LNCaP clone FGC (cell line): Measurements from ENCODE around the gene C11orf97.
"Not testable (repeated sequence)": the region's sequence is repeated elsewhere in the genome, so short reads cannot be mapped to it uniquely, and the experiment has no call there.

Source experiments
- DNase-seq: peaks from one replicate; pipeline ENCODE4 v3.0.0-alpha.2; 2011; ENCODE audit warnings: low read depth
- H3K4me3 ChIP-seq: 2 replicates; pipeline ENCODE4 v1.5.1; 2011; ENCODE audit warnings: mild to moderate bottlenecking, low read depth, low read length, control low read depth
- CTCF ChIP-seq: IDR thresholded peaks from 2 replicates; pipeline ENCODE4 v1.5.1; 2012; ENCODE audit warnings: mild to moderate bottlenecking; ENCODE audit not compliant: control insufficient read depth, insufficient read depth; ENCODE audit errors: extremely low read depth

C11orf97 gene

GRCh38 chr11:94567181-94567670 is 55.0 kb downstream of the C11orf97 start, which contains the start of gene PIWIL4:
PIWIL4 (plus strand) TSS chr11:94567368; CDS start chr11:94567519, 151 bp downstream.
- no peak for TF ChIP-seq CTCF
- DNase-seq: no peak
- H3K4me3 ChIP-seq: no peak within 1 kb of the TSS

- no peak overlapping the region for H3K4me3 ChIP-seq
- no peak for TF ChIP-seq CTCF
- no peak for DNase-seq
These were observed 55.9 kb downstream of the C11orf97 start for GRCh38 chr11:94568200-94568599.

- no peak for DNase-seq
- no peak overlapping the region for H3K4me3 ChIP-seq
- no peak for TF ChIP-seq CTCF
These were observed 56.5 kb downstream of the C11orf97 start for GRCh38 chr11:94568717-94569116.

- not testable (repeated sequence) for H3K4me3 ChIP-seq, DNase-seq
These were observed 60.7 kb downstream of the C11orf97 start for GRCh38 chr11:94572975-94573374.

GRCh38 chr11:94574193-94574961 is 62.1 kb downstream of the C11orf97 start:
- TF ChIP-seq CTCF: no peak
- no peak for DNase-seq
- no peak overlapping the region for H3K4me3 ChIP-seq

GRCh38 chr11:94576306-94576705 is 64.0 kb downstream of the C11orf97 start:
- TF ChIP-seq CTCF: no peak
- no peak for DNase-seq
- no peak overlapping the region for H3K4me3 ChIP-seq

- DNase-seq: no peak
- TF ChIP-seq CTCF: no peak
These were observed 65.6 kb downstream of the C11orf97 start for GRCh38 chr11:94577841-94578240.

More at GRCh38 chr11:94577841-94578240, 65.6 kb downstream of the C11orf97 start:
- H3K4me3 ChIP-seq: no peak overlapping the region
